Breast epithelium (tissue), 3 donors: ENCODE measurements around the gene TMEM131.

Experiments
- CTCF ChIP-seq, 3 donors: fragments of 450-650 bp; IDR thresholded peaks; one replicate each; pipeline ENCODE4 v1.5.1; 2016 to 2017; ENCODE audit warnings: antibody characterized with exemption in 3 of 3, mild to moderate bottlenecking in 3 of 3, moderate library complexity in 3 of 3
- POLR2A ChIP-seq: fragments of 450-650 bp; IDR thresholded peaks from one replicate; pipeline ENCODE4 v1.6.1; 2016; ENCODE audit warnings: antibody characterized with exemption, mild to moderate bottlenecking, moderate library complexity

- no peak for TF ChIP-seq CTCF (IDR thresholded peaks at IDR 0.05)
- TF ChIP-seq POLR2A = no peak
Observed at GRCh38 chr2:97945791-97946190, 50.0 kb downstream of the TMEM131 start.
